Hematopoietic multipotent progenitor cell treated with erythropoietin and hydrocortisone succinate and interleukin-3 and kit ligand, for 15 days (in vitro differentiated cells): ENCODE data around the gene STXBP5L.
"Not testable (repeated sequence)": the region's sequence is repeated elsewhere in the genome, so short reads cannot be mapped to it uniquely, and the experiment has no call there.

Source experiments
- DNase-seq: peaks from one replicate; pipeline ENCODE4 v3.0.0-alpha.2; 2015; ENCODE audit warnings: low spot score

STXBP5L gene

GRCh38 chr3:120908030-120908794 lies at the start of gene STXBP5L:
Gene STXBP5L, plus strand, starts transcription at chr3:120908205. Its CDS starts 1,374 bp downstream, at chr3:120909579.
- DNase-seq = peak; percentile 41

- no peak for DNase-seq
These were observed 49.5 kb upstream of the STXBP5L start for GRCh38 chr3:120858521-120858920.

GRCh38 chr3:120864541-120864940 lies 43.5 kb upstream of the STXBP5L start:
- DNase-seq = no peak

GRCh38 chr3:120875507-120875906 lies 32.5 kb upstream of the STXBP5L start:
- no peak for DNase-seq

- DNase-seq = no peak
These were observed 32.0 kb upstream of the STXBP5L start for GRCh38 chr3:120875989-120876388.

GRCh38 chr3:120879411-120879810 lies 28.6 kb upstream of the STXBP5L start:
- DNase-seq = no peak

- no peak for DNase-seq
These were observed 15.1 kb upstream of the STXBP5L start for GRCh38 chr3:120892921-120893320.

GRCh38 chr3:120894316-120895057 lies 13.5 kb upstream of the STXBP5L start:
- DNase-seq = no peak

- not testable (repeated sequence) for DNase-seq
These were observed 6.3 kb upstream of the STXBP5L start for GRCh38 chr3:120901716-120902115.

GRCh38 chr3:120903221-120903620 lies 4.8 kb upstream of the STXBP5L start:
- DNase-seq = no peak

GRCh38 chr3:120907659-120908029 lies 361 bp upstream of the STXBP5L start:
- no peak for DNase-seq

- DNase-seq = no peak
These were observed 993 bp downstream of the STXBP5L start for GRCh38 chr3:120908795-120909601.

GRCh38 chr3:120909602-120909878 lies 1.5 kb downstream of the STXBP5L start:
- DNase-seq = no peak

GRCh38 chr3:120926146-120926545 lies 18.1 kb downstream of the STXBP5L start:
- no peak for DNase-seq

- DNase-seq = no peak
These were observed 21.0 kb downstream of the STXBP5L start for GRCh38 chr3:120928991-120929390.

GRCh38 chr3:120931593-120931992 lies 23.6 kb downstream of the STXBP5L start:
- no peak for DNase-seq

GRCh38 chr3:120956143-120956542 lies 48.1 kb downstream of the STXBP5L start:
- no peak for DNase-seq

GRCh38 chr3:120982608-120983320 lies 74.8 kb downstream of the STXBP5L start:
- no peak for DNase-seq

- DNase-seq = no peak
These were observed 75.3 kb downstream of the STXBP5L start for GRCh38 chr3:120983321-120983665.

- no peak for DNase-seq
These were observed 75.8 kb downstream of the STXBP5L start for GRCh38 chr3:120983841-120984240.

- no peak for DNase-seq
These were observed 77.2 kb downstream of the STXBP5L start for GRCh38 chr3:120985242-120985641.

- DNase-seq = no peak
These were observed 81.0 kb downstream of the STXBP5L start for GRCh38 chr3:120988994-120989393.
